Activated naive CD4-positive, alpha-beta T cell treated with anti-CD3 and anti-CD28 coated beads for 36 hours (primary cell): ENCODE measurements around the gene PRELID3B. TPM values are rescaled to one million over a fixed set of nuclear protein-coding genes. Genes with fewer than 3 reads are reported as not detected.

Experiments used
- CTCF ChIA-PET: fragments of 350-600 bp; sonication (Branson Sonifier 250); formaldehyde crosslinking; loops from one replicate; lab custom pipeline; 2021; ENCODE audit warnings: antibody characterized with exemption; lab: Charles Lee
- DNase-seq: peaks from one replicate; pipeline ENCODE4 v3.0.0-alpha.2; 2020
- H3K27ac Mint-ChIP-seq: one replicate; pipeline ENCODE4 v1.8.0; 2021; ENCODE audit warnings: mild to moderate bottlenecking, mixed read lengths
- H3K27me3 Mint-ChIP-seq: one replicate; pipeline ENCODE4 v1.8.0; 2021; ENCODE audit warnings: low read depth, mixed read lengths
- H3K36me3 Mint-ChIP-seq: one replicate; pipeline ENCODE4 v1.8.0; 2021; ENCODE audit warnings: low read depth, mixed read lengths
- H3K4me1 Mint-ChIP-seq: one replicate; pipeline ENCODE4 v1.8.0; 2021; ENCODE audit warnings: low read depth, mixed read lengths
- H3K4me3 Mint-ChIP-seq: one replicate; pipeline ENCODE4 v1.8.0; 2021; ENCODE audit warnings: mild to moderate bottlenecking, moderate library complexity, mixed read lengths
- H3K9me3 Mint-ChIP-seq: one replicate; pipeline ENCODE4 v1.8.0; 2021; ENCODE audit warnings: mixed read lengths
- intact Hi-C: fragments of 100-400 bp; cut with micrococcal nuclease; formaldehyde crosslinking; loops from one replicate; pipeline ENCODE4 v1.15.1; 2023
- total RNA-seq, 2 experiments: library from RNA; stranded (reverse); gene quantifications; one replicate each; pipeline ENCODE4 v1.2.3, GENCODE V29; 2021

PRELID3B gene
- total RNA-seq, 2 experiments from 2014 or later = 170 to 180 TPM

GRCh38 chr20:59073582-59073981 is 31.0 kb upstream of the PRELID3B start:
- Mint-ChIP-seq H3K4me1 (peaks cover 48% of the 10 kb centered on the region), H3K4me3 (no peak overlapping the region), H3K27me3 (peaks cover 9% of the 10 kb centered on the region), H3K27ac (no peak overlapping the region), H3K36me3 (no peaks in the 10 kb centered on the region), H3K9me3 (no peaks in the 10 kb centered on the region)
- CTCF ChIA-PET = interaction anchor here (0.9 kb wide), 1 partner anchor 48 kb away, joined by 3 read pairs; no protein-coding TSS in a partner anchor
- no peak for DNase-seq
- intact Hi-C loops = no loop called here

GRCh38 chr20:59071216-59071615 is 28.6 kb upstream of the PRELID3B start:
- intact Hi-C loops = no loop called here
- H3K36me3 Mint-ChIP-seq = no peaks in the 10 kb centered on the region
- H3K4me1 Mint-ChIP-seq = peaks cover 33% of the 10 kb centered on the region
- no peaks in the 10 kb centered on the region for H3K9me3 Mint-ChIP-seq
- no peak overlapping the region for H3K27ac Mint-ChIP-seq
- CTCF ChIA-PET = interaction anchor here (0.5 to 2.1 kb wide), 2 partner anchors 11 to 423 kb away, joined by 3 to 4 read pairs; no protein-coding TSS in a partner anchor
- H3K27me3 Mint-ChIP-seq = peaks cover 10% of the 10 kb centered on the region
- H3K4me3 Mint-ChIP-seq = no peak overlapping the region
- no peak for DNase-seq

GRCh38 chr20:59069026-59069425 is 26.4 kb upstream of the PRELID3B start:
- no peaks in the 10 kb centered on the region for H3K36me3 Mint-ChIP-seq
- peaks cover 12% of the 10 kb centered on the region for H3K4me1 Mint-ChIP-seq
- DNase-seq = no peak
- H3K27me3 Mint-ChIP-seq = peaks cover 5% of the 10 kb centered on the region
- no peak overlapping the region for H3K4me3 Mint-ChIP-seq
- H3K9me3 Mint-ChIP-seq = no peaks in the 10 kb centered on the region
- no peak overlapping the region for H3K27ac Mint-ChIP-seq
- intact Hi-C loops = no loop called here
- CTCF ChIA-PET = interaction anchor here (1.1 kb wide), 1 partner anchor 335 kb away, joined by 4 read pairs; no protein-coding TSS in a partner anchor

DNA sequence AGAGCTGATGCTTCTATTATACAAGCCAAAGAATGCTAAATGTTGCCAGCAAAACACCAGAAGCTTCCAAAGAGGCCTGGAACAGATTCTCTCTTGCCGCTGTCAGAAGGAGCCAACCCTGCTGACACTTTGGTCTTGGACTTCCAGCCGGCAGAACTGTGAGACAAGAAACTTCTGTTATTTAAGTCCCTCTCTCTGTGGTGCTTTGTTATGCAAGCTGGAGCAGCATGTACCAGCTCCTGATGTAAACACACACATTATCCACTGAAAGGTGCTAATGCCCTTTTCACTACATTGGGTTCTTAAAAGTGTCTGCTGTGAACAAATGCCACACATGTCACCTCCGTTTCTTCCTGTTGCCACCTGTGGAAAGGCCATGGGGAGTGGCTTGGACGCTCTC is 25.9 kb upstream of the PRELID3B start:
- H3K36me3 Mint-ChIP-seq = no peaks in the 10 kb centered on the region
- H3K4me3 Mint-ChIP-seq = no peak overlapping the region
- intact Hi-C loops = no loop called here
- CTCF ChIA-PET = no interaction called here
- no peak for DNase-seq
- H3K9me3 Mint-ChIP-seq = no peaks in the 10 kb centered on the region
- H3K4me1 Mint-ChIP-seq = peaks cover 7% of the 10 kb centered on the region
- H3K27ac Mint-ChIP-seq = no peak overlapping the region
- peaks cover 7% of the 10 kb centered on the region for H3K27me3 Mint-ChIP-seq

DNA sequence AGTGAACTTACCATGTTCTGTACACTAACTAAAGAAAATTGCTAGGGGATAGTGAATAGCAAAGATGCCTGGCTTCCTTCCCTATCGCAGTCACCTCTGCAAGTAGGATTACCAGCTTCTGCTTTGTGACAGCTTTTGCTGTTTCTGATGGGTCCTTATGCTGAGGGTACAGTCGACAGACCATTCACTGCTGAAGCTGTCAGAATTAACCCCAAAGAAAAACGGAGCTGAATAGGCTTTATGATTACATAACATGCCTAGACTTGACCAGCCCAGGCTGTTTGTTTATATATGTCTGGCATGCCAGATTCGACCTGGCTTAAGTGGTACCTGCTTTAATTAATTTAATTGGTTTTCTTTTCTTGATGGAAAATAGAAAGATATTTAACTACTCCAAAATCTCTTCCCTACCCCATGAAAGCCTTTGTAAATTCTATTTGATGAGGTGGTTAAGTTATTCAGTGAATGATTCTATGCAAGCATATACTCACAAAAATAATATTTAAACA is 21.7 kb upstream of the PRELID3B start:
- intact Hi-C loops = no loop called here
- Mint-ChIP-seq H3K4me1 (no peaks in the 10 kb centered on the region), H3K27ac (no peak overlapping the region), H3K36me3 (no peaks in the 10 kb centered on the region), H3K27me3 (peaks cover 4% of the 10 kb centered on the region), H3K4me3 (no peak overlapping the region), H3K9me3 (no peaks in the 10 kb centered on the region)
- DNase-seq = no peak
- CTCF ChIA-PET = interaction anchor here (0.6 to 2.1 kb wide), 3 partner anchors 9 to 143 kb away, joined by 3 to 5 read pairs (median 5); no protein-coding TSS in a partner anchor

- Mint-ChIP-seq H3K27ac (no peak overlapping the region), H3K9me3 (no peaks in the 10 kb centered on the region), H3K36me3 (no peaks in the 10 kb centered on the region), H3K27me3 (peaks cover 4% of the 10 kb centered on the region), H3K4me3 (no peak overlapping the region), H3K4me1 (no peaks in the 10 kb centered on the region)
- no peak for DNase-seq
- intact Hi-C loops = no loop called here
- CTCF ChIA-PET = interaction anchor here (0.6 to 2.1 kb wide), 3 partner anchors 9 to 144 kb away, joined by 3 to 5 read pairs (median 5); no protein-coding TSS in a partner anchor
These were observed 21.0 kb upstream of the PRELID3B start for GRCh38 chr20:59063358-59064213.

- Mint-ChIP-seq H3K4me3 (no peak overlapping the region), H3K4me1 (no peaks in the 10 kb centered on the region), H3K36me3 (no peaks in the 10 kb centered on the region), H3K27ac (no peak overlapping the region), H3K9me3 (no peaks in the 10 kb centered on the region), H3K27me3 (peaks cover 2% of the 10 kb centered on the region)
- no peak for DNase-seq
- intact Hi-C loops = no loop called here
- CTCF ChIA-PET = no interaction called here
These were observed 19.5 kb upstream of the PRELID3B start for GRCh38 chr20:59062081-59062480.

DNA sequence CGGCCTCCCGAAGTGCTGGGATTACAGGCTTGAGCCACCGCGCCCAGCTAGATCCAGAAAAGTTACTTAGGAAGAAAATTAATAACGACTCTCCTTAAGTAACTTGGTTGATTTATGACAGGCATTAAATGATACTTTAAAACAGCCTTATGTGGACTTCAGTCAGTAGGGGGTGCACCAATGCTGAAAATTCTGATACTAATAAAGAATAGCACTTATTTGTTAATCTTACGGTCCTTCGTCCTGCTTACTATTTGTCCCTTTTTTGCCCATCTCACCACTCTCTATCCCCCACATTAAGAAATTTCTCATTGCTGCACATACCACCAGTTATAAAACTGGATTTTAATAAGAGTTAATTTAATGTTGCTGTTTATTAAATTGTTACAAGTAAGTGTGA is 12.7 kb upstream of the PRELID3B start:
- H3K36me3 Mint-ChIP-seq = no peaks in the 10 kb centered on the region
- DNase-seq = no peak
- H3K9me3 Mint-ChIP-seq = no peaks in the 10 kb centered on the region
- H3K4me3 Mint-ChIP-seq = no peak overlapping the region
- intact Hi-C loops = loop anchor here (1.0 kb wide), 1 partner anchor 32 kb away; no protein-coding TSS in a partner anchor
- H3K27me3 Mint-ChIP-seq = peaks cover 5% of the 10 kb centered on the region
- CTCF ChIA-PET = interaction anchor here (0.7 to 1.8 kb wide), 4 partner anchors 9 to 347 kb away, joined by 3 to 5 read pairs (median 4); no protein-coding TSS in a partner anchor
- H3K27ac Mint-ChIP-seq = no peak overlapping the region
- no peaks in the 10 kb centered on the region for H3K4me1 Mint-ChIP-seq

GRCh38 chr20:59051666-59052185 is 9.1 kb upstream of the PRELID3B start:
- intact Hi-C loops = no loop called here
- CTCF ChIA-PET = interaction anchor here (1.0 kb wide), 1 partner anchor 156 kb away, joined by 3 read pairs; no protein-coding TSS in a partner anchor
- no peak for DNase-seq
- Mint-ChIP-seq H3K27me3 (peaks cover 8% of the 10 kb centered on the region), H3K4me3 (no peak overlapping the region), H3K27ac (no peak overlapping the region), H3K4me1 (peaks cover 10% of the 10 kb centered on the region), H3K9me3 (no peaks in the 10 kb centered on the region), H3K36me3 (no peaks in the 10 kb centered on the region)

GRCh38 chr20:59050437-59050836 is 7.9 kb upstream of the PRELID3B start:
- CTCF ChIA-PET = interaction anchor here (0.6 to 1.0 kb wide), 2 partner anchors 157 to 188 kb away, joined by 3 read pairs; no protein-coding TSS in a partner anchor
- Mint-ChIP-seq H3K27ac (no peak overlapping the region), H3K4me1 (peaks cover 10% of the 10 kb centered on the region), H3K36me3 (no peaks in the 10 kb centered on the region), H3K27me3 (peaks cover 8% of the 10 kb centered on the region), H3K9me3 (no peaks in the 10 kb centered on the region), H3K4me3 (no peak overlapping the region)
- intact Hi-C loops = no loop called here
- DNase-seq = no peak

- Mint-ChIP-seq H3K4me3 (no peak overlapping the region), H3K27ac (no peak overlapping the region), H3K4me1 (peaks cover 13% of the 10 kb centered on the region), H3K27me3 (peaks cover 3% of the 10 kb centered on the region), H3K9me3 (no peaks in the 10 kb centered on the region), H3K36me3 (no peaks in the 10 kb centered on the region)
- intact Hi-C loops = no loop called here
- no peak for DNase-seq
- CTCF ChIA-PET = no interaction called here
These were observed 6.1 kb upstream of the PRELID3B start for GRCh38 chr20:59048681-59049030.

DNA sequence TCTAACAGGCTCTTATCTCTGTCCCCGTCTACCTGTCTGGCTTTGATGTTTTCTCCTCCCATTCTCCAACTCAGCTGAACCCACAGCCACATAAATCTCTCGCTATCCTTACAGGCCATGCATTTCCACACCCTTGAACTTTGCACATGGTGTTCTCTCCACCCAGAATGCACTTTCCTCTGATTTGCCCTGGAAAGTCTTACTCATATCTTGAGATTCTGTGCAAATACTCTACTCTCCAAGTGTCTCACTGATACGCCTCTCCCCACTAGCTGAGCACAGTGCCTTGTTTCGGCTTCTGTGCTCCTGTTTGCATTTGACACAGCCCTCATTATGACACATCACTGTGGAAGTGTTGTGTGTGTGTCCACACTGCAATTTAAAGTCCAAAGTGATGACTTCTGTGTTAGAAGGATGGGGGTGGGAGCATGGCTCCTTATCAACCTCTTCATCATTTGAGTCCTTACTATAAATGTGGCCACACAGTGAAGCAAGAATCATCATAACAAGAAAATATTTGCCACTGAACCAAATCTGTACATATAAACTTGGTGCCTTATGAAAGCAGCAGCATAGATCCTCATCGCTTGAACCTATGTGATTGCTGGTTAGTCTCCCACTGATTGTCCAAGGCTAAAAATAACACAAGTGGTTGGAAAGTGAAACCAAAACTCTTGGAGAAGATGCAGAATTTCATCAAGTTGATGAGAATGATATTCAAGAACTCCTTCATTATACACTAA is 5.5 kb upstream of the PRELID3B start:
- CTCF ChIA-PET = no interaction called here
- peaks cover 19% of the 10 kb centered on the region for H3K4me1 Mint-ChIP-seq
- peaks cover 3% of the 10 kb centered on the region for H3K27me3 Mint-ChIP-seq
- intact Hi-C loops = no loop called here
- no peak overlapping the region for H3K27ac Mint-ChIP-seq
- no peaks in the 10 kb centered on the region for H3K36me3 Mint-ChIP-seq
- no peak for DNase-seq
- H3K9me3 Mint-ChIP-seq = no peaks in the 10 kb centered on the region
- H3K4me3 Mint-ChIP-seq = no peak overlapping the region
